HG02884 (cell line): ENCODE results near the gene ACP3.
"Not testable (repeated sequence)": the region's sequence is repeated elsewhere in the genome, so short reads cannot be mapped to it uniquely, and the experiment has no call there.

ENCODE experiments used
- ATAC-seq: cut with Tn5 transposase; IDR thresholded peaks from one replicate; pipeline ENCODE4 v1.9.1; 2021; ENCODE audit warnings: mild to moderate bottlenecking, moderate library complexity; ENCODE audit not compliant: unreplicated experiment

ACP3 gene

GRCh38 chr3:132317229-132317948, at the start of gene ACP3:
Gene ACP3, plus strand, starts transcription at chr3:132317407. Its CDS starts 50 bp downstream, at chr3:132317457.
- no peak for ATAC-seq

GRCh38 chr3:132268956-132269355, 48.3 kb upstream of the ACP3 start:
- ATAC-seq: no peak

GRCh38 chr3:132273036-132273435, 44.2 kb upstream of the ACP3 start:
- no peak for ATAC-seq

GRCh38 chr3:132276228-132276906, 40.8 kb upstream of the ACP3 start:
- no peak for ATAC-seq

GRCh38 chr3:132279030-132279429, 38.2 kb upstream of the ACP3 start:
- ATAC-seq: no peak

- ATAC-seq: no peak
These were observed 33.8 kb upstream of the ACP3 start for GRCh38 chr3:132283440-132283839.

GRCh38 chr3:132283916-132284405, 33.2 kb upstream of the ACP3 start:
- no peak for ATAC-seq

GRCh38 chr3:132284781-132285619, 32.2 kb upstream of the ACP3 start:
- no peak for ATAC-seq

- no peak for ATAC-seq
These were observed 31.6 kb upstream of the ACP3 start for GRCh38 chr3:132285620-132285945.

GRCh38 chr3:132286035-132286434, 31.2 kb upstream of the ACP3 start:
- ATAC-seq: no peak

- no peak for ATAC-seq
These were observed 28.9 kb upstream of the ACP3 start for GRCh38 chr3:132288357-132288756.

- no peak for ATAC-seq
These were observed 27.9 kb upstream of the ACP3 start for GRCh38 chr3:132289316-132289715.

GRCh38 chr3:132290833-132291232, 26.4 kb upstream of the ACP3 start:
- ATAC-seq: no peak

GRCh38 chr3:132292042-132292441, 25.2 kb upstream of the ACP3 start:
- ATAC-seq: no peak

- ATAC-seq: no peak
These were observed 24.0 kb upstream of the ACP3 start for GRCh38 chr3:132293251-132293650.

GRCh38 chr3:132294906-132295305, 22.3 kb upstream of the ACP3 start:
- ATAC-seq: no peak

GRCh38 chr3:132303336-132304201, 13.6 kb upstream of the ACP3 start:
- not testable (repeated sequence) for ATAC-seq

GRCh38 chr3:132304351-132304750, 12.9 kb upstream of the ACP3 start:
- ATAC-seq: not testable (repeated sequence)

GRCh38 chr3:132310057-132310456, 7.2 kb upstream of the ACP3 start:
- ATAC-seq: not testable (repeated sequence)

- ATAC-seq: no peak
These were observed 5.9 kb upstream of the ACP3 start for GRCh38 chr3:132311316-132311715.

GRCh38 chr3:132311841-132312240, 5.4 kb upstream of the ACP3 start:
- no peak for ATAC-seq
